ENCODE measurements around the gene PTPN23.

GRCh38 chr3:47356201-47356600 is 24.6 kb upstream of the PTPN23 start:
- TF ChIP-seq CTCF (IDR thresholded peaks at IDR 0.05) (no peak), POLR2A (IDR thresholded peaks at IDR 0.05) (no peak)
